Small intestine (tissue), 4 donors: ENCODE results near the gene OPN3. TPM values are rescaled to one million over a fixed set of nuclear protein-coding genes. Genes with fewer than 3 reads are reported as not detected.

Source experiments
- polyA plus RNA-seq, 4 donors: library from polyadenylated mRNA; stranded (reverse) in 3 of 4; unstranded in 1 of 4; fragments of 200-250 nt in 3 of 4; fragments of 120-200 nt in 1 of 4; gene quantifications; one replicate each; pipeline versions ENCODE4 v1.2.1 to v1.2.3, GENCODE V29; 2013
- donor health status: healthy with polysubstance abuse.
- donor health status: Bipolar disorder and iron deficiency.
- donor health status: healthy.

The OPN3 gene
- polyA plus RNA-seq, 4 donors = 5.0 to 27.9 (median 8.6) TPM

Other genes starting within 250 kb of the OPN3 start
- gene FH, start 120.6 kb downstream of the OPN3 start, polyA plus RNA-seq = 100 to 1,000 TPM in 1 of 4 donors, 10 to 100 TPM in 3; 69.4 to 108 (median 78.5) TPM
- 1 to 10 TPM in 2 of 4 donors, under 1 TPM in 2; 0.45 to 3.2 (median 1.3) TPM for gene KMO, start 108.0 kb downstream of the OPN3 start, polyA plus RNA-seq
- 10 to 100 TPM in 1 of 4 donors, 1 to 10 TPM in 3; 1.3 to 16.0 (median 2.2) TPM for gene CHML, start within 50 bp of the OPN3 start, polyA plus RNA-seq
- under 1 TPM in 1 of 4 donors, not detected in 3; 0.09 TPM for gene WDR64, start 11.9 kb upstream of the OPN3 start, polyA plus RNA-seq
- gene EXO1, start 207.8 kb upstream of the OPN3 start, polyA plus RNA-seq = 1 to 10 TPM in 2 of 4 donors, under 1 TPM in 1, not detected in 1; 0.27 to 4.9 (median 3.4) TPM